NCI-H446 (cell line): Measurements from ENCODE around the gene BLM.

ENCODE experiments used
- DNase-seq, 2 experiments: peaks; one replicate each; lab custom pipeline; 2025; lab: John Stamatoyannopoulos, UW

Gene BLM

GRCh38 chr15:90790057-90790456 is 72.9 kb downstream of the BLM start:
- DNase-seq: no peak

- no peak for DNase-seq
Observed at GRCh38 chr15:90790561-90790960, 73.4 kb downstream of the BLM start.

- DNase-seq: no peak
Observed at GRCh38 chr15:90794538-90794937, 77.4 kb downstream of the BLM start.

- no peak for DNase-seq
Observed at GRCh38 chr15:90799639-90800170, 82.6 kb downstream of the BLM start.

- DNase-seq: no peak
Observed at GRCh38 chr15:90801803-90802202, 84.7 kb downstream of the BLM start.

- no peak for DNase-seq
Observed at GRCh38 chr15:90807074-90807785, 90.1 kb downstream of the BLM start.

GRCh38 chr15:90807786-90808086 is 90.6 kb downstream of the BLM start:
- DNase-seq: no peak

GRCh38 chr15:90808517-90809235 is 91.5 kb downstream of the BLM start:
- no peak for DNase-seq

GRCh38 chr15:90809536-90809935 is 92.4 kb downstream of the BLM start:
- DNase-seq: no peak

GRCh38 chr15:90810354-90810753 is 93.2 kb downstream of the BLM start:
- DNase-seq: no peak

GRCh38 chr15:90812171-90812957 is 95.2 kb downstream of the BLM start:
- DNase-seq: no peak

GRCh38 chr15:90812958-90813265 is 95.8 kb downstream of the BLM start:
- no peak for DNase-seq

GRCh38 chr15:90813796-90814190 is 96.6 kb downstream of the BLM start:
- no peak for DNase-seq

- DNase-seq: no peak
Observed at GRCh38 chr15:90814191-90814821, 97.2 kb downstream of the BLM start.

GRCh38 chr15:90816401-90817116 is 99.4 kb downstream of the BLM start:
- DNase-seq: no peak

- no peak for DNase-seq
Observed at GRCh38 chr15:90817117-90818057, 100.2 kb downstream of the BLM start.

GRCh38 chr15:90818251-90819210 is 101.4 kb downstream of the BLM start:
- DNase-seq: peak in 1 of 2 experiments; percentile 30

- no peak for DNase-seq
Observed at GRCh38 chr15:90819390-90819789, 102.2 kb downstream of the BLM start.

- no peak for DNase-seq
Observed at GRCh38 chr15:90819850-90820249, 102.7 kb downstream of the BLM start.

- no peak for DNase-seq
Observed at GRCh38 chr15:90820481-90820880, 103.3 kb downstream of the BLM start.
